HG03175 (cell line): ENCODE measurements around the gene NOP14.
"Not testable (repeated sequence)": the region's sequence is repeated elsewhere in the genome, so short reads cannot be mapped to it uniquely, and the experiment has no call there.

Experiments used
- ATAC-seq: cut with Tn5 transposase; IDR thresholded peaks from one replicate; pipeline ENCODE4 v1.9.1; 2021; ENCODE audit warnings: mild to moderate bottlenecking, moderate library complexity; ENCODE audit not compliant: unreplicated experiment

Gene NOP14

GRCh38 chr4:2963175-2963965 lies at the start of gene NOP14, which contains the start of gene GRK4:
NOP14 (minus strand) TSS chr4:2963406; CDS start chr4:2963319, 87 bp downstream.
GRK4 (plus strand) TSS chr4:2963571; CDS start chr4:2964071, 500 bp downstream.
- peak; percentile 91 for ATAC-seq

GRCh38 chr4:3011456-3012220 lies 48.4 kb upstream of the NOP14 start:
- no peak for ATAC-seq

GRCh38 chr4:3010998-3011397 lies 47.8 kb upstream of the NOP14 start:
- no peak for ATAC-seq

- ATAC-seq, result no peak
Observed at GRCh38 chr4:3010577-3010976, 47.4 kb upstream of the NOP14 start.

DNA sequence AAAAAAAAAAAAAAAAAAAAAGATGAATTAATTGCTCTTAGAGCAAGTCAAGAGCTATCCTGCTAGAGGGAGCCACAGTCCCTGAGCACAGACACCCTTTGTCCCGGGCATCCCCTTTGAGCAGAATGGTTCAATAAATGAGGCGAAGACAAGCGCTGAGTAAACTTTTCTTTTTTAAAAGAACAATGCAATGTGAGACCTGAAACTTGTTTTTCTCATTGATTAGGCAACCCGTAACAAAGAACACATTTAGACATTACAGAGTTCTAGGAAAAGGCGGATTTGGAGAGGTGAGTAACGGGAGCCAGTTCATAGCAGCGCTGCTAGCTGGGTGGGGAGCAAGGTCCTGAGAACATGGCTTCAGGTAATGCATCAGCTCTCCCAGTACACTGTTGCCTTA lies 46.2 kb upstream of the NOP14 start:
- ATAC-seq, result no peak

- no peak for ATAC-seq
Observed at GRCh38 chr4:3007724-3008123, 44.5 kb upstream of the NOP14 start.

- ATAC-seq, result no peak
Observed at GRCh38 chr4:2996415-2996814, 33.2 kb upstream of the NOP14 start.

- ATAC-seq, result no peak
Observed at GRCh38 chr4:2995546-2996265, 32.5 kb upstream of the NOP14 start.

DNA sequence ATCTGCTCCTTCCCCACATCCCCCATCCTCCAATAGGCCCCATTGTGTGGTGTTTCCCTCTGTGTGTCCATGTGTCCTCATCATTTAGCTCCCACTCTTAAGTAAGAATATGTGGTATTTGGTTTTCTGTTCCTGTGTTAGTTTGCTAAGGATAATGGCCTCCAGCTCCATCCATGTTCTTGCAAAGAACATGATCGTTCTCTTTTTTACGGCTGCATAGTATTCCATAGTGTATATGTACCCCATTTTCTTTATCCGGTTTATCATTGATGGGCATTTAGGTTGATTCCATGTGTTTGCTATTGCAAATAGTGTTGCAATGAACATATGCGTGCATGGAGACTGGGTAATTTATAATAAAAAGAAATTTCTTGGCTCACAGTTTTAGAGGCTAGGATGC lies 31.7 kb upstream of the NOP14 start:
- no peak for ATAC-seq

- no peak for ATAC-seq
Observed at GRCh38 chr4:2991243-2991642, 28.0 kb upstream of the NOP14 start.

DNA sequence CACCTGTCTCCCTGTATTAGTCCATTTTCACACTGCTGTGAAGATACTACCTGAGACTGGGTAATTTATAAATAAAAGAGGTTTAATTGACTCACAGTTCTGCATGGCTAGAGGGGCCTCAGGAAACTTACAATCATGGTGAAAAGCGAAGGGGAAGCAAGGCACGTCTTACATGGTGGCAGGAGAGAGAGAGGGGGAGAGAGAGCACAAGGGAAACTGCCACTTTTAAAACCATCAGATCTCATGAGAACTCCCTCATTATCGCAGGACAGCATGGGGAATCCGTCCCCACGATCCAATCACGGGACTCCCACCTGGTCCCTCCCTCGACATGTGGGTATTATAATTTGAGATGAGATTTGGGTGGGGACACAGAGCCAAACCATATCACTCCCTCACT lies 20.5 kb upstream of the NOP14 start:
- ATAC-seq, result not testable (repeated sequence)

GRCh38 chr4:2982012-2982411 lies 18.8 kb upstream of the NOP14 start:
- ATAC-seq, result no peak

DNA sequence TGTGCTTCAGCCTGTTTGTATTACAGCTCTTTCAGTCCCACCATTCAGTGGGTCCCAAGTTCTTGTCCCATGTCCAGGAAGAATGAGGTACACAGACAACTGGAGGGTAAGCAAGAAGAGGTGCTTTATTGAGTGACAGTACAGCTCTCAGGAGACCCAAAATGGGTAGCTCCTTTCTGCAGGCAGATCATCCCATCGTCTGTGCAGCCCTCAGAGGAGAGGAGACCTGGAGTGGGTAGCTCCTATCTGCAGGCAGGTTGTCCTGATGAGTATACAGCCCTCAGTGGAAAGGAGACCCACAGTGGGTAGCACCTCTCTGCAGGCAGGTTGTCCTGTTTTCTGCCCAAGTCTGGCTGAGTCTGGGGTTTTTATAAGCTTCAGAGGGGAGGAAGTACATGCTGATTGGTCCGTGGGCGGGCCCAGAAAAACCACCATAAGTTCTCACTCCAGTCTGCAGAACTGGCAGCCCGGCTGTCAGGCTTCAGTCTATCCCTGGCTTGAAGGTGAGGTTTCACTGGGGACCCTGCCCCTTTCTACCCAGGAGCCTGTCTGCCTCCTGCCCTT lies 18.1 kb upstream of the NOP14 start:
- no peak for ATAC-seq

GRCh38 chr4:2977211-2978088 lies 14.2 kb upstream of the NOP14 start:
- ATAC-seq, result no peak

DNA sequence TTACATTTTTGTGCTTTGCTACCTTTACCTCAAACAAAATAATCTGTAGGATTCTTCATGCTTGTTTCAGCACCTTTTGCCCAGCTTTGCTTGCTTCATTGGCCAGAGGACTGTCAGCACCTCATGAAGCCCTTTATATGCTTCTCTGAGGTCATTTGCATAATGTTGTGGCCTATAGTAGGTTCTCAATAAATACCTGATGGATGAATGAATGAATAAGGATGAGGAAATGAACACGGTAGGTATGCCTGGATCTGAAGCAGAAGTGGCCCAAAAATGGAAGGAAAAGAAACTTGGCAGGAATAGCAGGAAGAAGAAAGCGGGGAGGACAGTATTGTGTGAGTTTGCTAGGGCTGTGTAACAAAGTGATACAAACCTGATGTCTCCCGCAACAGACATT lies 8.1 kb upstream of the NOP14 start:
- no peak for ATAC-seq

- ATAC-seq, result no peak
Observed at GRCh38 chr4:2968381-2968780, 5.2 kb upstream of the NOP14 start.

DNA sequence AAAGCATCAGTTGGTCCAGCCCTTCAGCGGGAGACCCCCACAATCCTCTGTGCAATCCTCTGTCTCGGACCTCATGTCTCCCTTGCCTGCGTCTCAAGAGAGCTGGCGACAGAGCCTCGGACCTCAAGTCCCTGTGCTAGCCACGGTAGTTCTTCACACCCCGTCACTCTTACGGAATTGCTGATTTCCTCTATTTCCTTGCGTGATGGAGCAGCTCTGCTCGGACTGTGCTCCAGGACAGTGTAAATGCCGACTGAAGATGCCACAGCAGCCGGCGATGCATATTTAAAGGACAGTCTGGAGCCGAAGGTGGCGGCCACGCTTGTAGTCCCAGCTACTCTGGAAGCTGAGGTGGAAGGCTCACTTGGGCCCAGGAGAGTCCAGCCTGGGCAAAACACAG lies 2.1 kb upstream of the NOP14 start:
- ATAC-seq, result no peak

DNA sequence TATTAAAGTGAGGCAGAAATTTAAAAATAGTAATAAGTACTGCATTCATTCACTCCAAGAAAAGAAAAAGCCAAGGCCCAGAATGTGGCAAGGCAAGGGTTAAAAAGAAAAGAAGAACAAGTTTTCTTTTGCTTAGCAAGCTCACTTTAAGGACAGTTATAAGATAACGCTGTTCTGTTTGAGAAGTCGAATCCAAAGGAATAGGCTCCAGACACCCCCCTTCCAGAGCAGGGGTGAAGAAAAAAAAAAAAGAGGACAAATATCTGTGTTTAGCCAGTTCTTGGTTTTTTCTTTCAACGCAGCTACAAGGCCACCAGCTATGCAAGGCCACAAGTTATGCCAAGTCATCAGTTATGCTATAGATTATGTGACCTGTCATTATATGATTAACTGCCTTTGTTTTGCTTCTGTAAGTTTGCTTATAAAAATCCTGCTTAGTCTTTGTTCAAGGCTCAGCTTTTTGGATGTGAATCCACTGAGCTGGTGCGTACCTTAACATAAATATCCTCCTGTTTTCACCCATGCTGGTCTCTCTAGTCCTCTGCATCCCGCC lies 1.6 kb upstream of the NOP14 start:
- ATAC-seq, result no peak

- ATAC-seq, result peak; percentile 34
Observed at GRCh38 chr4:2963966-2964471, 813 bp upstream of the NOP14 start.
